ENCODE results near the gene ADCY1.

DNA sequence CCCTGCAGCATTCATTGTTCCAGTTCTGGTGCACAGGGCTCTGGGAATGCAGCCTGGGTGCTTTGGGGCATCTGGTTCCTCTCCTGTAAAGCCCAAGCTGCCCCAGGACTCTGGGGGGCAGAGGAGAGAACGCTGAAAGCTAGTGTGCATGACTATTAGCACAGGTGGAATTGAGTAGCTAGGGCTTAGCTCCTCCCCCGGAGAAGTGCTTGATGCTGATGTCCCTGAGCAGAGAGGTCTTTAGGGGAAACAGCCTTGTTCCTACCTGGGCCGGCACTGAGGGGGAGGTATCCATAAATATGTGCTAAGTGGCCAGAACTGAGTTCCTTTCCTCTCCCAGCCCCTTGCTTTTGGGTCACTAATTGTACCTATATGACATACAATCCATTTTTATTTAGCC lies 3.9 kb downstream of the ADCY1 start:
- TF ChIP-seq GATA2 (IDR thresholded peaks at IDR 0.05; ENCODE audit: low read depth, low read length) (no peak), GATA3 (IDR thresholded peaks at IDR 0.05; ENCODE audit: low read depth, low read length) (no peak)
